CD4-positive, alpha-beta T cell treated with Interleukin-2 at 100 ng/mL for 4 hours (primary cell): Measurements from ENCODE around the gene SLC9B2.
A peak's percentile ranks its signal among the peaks of the same experiment; 100 is the strongest.

Source experiments
- DNase-seq: peaks from one replicate; pipeline ENCODE4 v3.0.0-alpha.2; 2020; ENCODE audit warnings: low spot score

The SLC9B2 gene, protein sequence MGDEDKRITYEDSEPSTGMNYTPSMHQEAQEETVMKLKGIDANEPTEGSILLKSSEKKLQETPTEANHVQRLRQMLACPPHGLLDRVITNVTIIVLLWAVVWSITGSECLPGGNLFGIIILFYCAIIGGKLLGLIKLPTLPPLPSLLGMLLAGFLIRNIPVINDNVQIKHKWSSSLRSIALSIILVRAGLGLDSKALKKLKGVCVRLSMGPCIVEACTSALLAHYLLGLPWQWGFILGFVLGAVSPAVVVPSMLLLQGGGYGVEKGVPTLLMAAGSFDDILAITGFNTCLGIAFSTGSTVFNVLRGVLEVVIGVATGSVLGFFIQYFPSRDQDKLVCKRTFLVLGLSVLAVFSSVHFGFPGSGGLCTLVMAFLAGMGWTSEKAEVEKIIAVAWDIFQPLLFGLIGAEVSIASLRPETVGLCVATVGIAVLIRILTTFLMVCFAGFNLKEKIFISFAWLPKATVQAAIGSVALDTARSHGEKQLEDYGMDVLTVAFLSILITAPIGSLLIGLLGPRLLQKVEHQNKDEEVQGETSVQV

DNA sequence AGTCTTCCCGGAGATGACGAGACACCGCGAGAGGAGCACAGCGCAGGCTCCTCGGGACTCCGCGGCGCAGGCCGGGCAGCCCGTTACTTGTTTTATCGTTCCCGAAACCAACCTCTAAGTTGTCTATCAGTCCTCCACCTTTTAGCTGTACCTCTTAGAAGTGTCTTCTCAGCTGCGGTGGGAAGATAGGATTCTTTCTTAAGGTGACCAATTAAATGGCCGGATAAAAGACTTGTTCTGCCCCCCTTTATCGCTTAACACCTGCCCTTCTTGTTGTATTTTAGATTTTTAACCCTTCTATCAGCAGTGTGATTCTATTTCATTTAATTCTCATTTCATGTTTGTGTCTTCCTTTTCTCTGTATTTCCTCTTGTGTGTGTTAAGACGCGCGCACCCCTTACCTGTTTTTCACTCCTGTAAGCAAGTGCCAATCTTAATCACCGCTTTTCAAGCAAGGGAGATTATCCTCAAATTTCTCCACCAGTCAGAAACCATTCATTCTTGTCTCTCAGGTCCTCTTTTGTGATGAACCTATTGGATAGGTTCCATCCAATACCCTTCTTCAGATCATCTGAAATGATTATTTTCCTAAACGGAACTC, at the start of gene SLC9B2:
SLC9B2 (minus strand) TSS at position 15 of the 601 bp plus-strand sequence. CDS start 9,211 bp downstream, outside the sequence.
- peak; percentile 51 for DNase-seq

DNA sequence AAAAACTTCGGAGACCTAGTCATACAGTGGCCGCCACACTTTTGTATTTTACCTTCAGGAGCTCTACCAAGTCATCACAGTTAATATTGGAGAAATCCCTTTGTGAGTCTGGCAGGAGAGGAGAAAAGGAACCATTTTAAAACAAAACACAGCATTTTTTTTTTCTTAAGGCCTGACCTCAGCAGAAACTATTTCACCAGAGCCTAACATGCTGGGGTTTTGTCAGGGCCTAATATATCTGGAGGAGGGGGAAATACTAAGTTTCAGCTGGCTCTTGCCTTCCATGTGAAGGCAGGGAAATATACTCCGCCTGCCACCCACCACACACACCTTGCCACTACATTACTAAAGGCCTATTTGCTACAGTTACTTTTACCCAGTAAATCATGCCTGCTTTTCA, 49.6 kb upstream of the SLC9B2 start:
- no peak for DNase-seq

DNA sequence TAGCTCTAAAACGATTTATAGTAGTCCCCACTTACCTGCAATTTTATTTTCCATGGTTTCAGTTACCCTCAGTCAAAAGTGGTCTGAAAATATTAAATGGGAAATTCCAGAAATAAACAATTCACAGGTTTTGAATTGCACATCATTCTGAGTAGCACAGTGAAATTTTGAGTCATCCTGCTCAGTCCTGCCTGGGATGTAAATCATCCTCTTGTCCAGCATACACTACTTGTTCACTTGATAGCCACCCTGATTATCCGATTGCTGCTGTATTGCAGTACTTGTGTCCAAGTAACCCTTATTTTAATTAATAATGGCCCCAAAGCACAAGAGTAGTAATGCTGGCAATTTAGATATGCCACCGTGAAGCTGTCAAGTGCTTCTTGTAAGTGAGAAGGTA, 46.6 kb upstream of the SLC9B2 start:
- no peak for DNase-seq

DNA sequence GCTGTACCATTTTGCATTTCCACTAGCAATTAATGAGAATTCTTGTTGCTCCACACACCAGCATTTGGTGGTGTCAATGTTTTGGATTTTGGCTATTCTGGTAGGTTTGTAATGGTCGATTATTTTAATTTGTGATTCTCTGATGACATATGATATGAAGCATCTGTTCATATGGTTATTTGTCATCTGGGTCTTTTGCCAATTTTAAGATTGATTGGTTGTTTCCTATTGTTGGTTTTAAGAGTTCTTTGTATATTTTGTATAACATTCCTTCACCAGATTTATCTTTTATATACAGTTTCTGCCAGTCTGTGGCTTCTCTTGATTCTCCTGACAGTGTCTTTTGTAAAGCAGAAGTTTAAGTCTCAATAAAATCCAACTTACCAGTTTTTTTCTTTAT, 41.6 kb upstream of the SLC9B2 start:
- no peak for DNase-seq

DNA sequence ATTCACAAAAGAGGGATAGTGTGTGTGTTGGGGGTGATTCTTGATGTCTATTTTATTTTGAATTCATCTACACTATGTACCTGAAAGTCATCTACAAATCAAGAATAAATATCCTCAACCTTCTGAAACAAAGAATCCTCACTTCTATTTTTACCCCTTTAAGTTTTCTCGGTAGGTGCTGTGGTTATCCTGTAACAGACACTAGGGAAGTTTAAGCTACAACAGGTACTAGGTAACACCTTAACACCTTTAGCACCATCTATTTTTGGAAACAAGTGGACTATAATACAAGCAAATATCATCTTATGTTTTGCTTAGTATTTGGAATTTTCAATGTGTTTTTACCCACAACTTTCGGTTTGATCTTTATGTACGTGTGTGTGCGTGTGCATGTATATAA, 35.0 kb upstream of the SLC9B2 start:
- no peak for DNase-seq

DNA sequence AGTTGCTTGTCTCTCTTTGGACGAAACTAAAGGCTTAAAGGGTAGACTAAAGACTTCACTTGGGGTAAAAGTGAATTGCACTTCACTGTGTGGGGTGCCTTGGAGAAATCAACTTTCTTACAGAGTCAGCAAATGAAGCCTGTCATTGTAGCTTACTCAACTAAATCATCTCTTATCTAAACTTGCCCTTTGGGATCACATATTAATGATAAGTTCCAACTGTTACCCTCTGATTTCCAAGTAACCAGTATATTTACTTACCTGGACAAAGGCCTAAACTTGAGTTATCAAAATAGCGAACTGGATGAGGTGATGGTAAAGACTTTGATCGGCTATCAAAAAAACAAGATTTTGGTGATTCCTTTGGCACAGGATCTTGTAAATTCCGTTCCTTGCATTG, 32.0 kb upstream of the SLC9B2 start:
- no peak for DNase-seq

DNA sequence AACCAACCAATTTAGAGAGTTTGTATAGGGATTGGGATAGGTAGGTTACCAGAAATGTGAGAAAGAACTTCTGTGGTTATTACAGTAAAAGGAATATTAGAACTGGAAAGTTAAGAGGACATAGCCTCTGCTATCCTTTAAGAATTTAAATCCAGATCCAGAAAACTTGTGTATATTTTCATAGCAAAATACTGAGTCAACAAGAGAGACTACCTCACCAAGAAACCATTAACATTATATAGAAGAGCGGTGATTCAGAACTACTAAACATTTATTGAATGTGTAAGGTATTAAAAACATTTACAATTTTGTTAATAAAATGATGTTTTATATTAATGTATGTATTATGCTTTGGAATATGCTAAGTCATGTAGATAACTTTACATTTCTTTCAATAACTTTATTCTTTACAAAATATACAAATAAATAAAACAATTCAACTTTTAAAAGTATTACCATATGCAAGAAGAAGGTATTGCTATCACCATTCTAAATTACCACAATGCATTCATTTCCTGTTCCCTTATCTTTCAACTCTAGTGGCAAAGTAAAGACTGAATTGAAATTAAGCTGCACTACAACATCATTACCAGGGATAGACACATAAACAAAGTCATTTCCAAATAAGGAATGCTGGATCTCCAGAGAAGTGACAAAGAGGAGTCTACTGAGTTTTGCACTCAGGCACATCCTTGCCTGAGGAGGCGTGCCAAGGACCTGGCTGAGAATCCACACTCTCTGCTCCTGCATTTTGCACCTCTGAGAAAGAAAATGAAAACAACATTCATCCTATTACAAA, 29.2 kb upstream of the SLC9B2 start:
- no peak for DNase-seq

DNA sequence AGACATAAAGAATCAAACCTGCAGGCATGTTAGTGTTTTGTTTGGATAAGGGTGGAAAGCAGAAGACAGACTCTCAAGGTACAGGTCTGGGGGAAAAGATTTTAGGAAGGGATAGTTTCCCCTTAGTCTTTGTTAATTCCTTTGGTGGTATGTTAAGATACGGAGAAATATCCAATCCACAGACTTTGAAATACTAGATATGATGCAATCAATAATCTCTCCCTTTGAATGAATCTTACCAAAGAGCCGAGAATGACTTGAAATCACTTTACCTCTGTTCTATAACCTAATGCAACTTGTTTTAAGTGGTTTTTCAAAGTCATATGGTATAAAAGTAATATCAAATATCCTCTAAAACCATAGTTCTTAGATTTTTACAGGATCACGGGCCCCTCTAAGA, 28.3 kb upstream of the SLC9B2 start:
- no peak for DNase-seq

DNA sequence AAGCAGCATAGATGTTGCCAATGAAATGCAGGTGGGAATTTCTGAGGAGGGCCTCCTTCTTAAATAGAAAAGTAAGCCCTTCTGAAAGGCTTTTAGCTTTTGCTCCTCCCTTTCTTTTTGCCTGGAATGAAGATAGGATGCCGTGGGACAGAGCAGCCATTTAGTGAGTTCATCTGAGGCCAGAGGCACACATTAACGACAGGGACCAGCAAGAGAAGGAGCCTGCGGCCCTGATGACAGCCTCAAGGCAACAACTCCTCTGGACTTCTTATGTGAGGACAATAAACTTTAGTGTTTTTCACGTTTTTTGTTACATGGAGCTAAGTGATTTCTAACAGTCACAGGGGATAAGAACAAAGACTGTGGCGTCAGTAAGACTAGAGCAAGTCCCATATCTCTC, 24.1 kb upstream of the SLC9B2 start:
- DNase-seq, result no peak

DNA sequence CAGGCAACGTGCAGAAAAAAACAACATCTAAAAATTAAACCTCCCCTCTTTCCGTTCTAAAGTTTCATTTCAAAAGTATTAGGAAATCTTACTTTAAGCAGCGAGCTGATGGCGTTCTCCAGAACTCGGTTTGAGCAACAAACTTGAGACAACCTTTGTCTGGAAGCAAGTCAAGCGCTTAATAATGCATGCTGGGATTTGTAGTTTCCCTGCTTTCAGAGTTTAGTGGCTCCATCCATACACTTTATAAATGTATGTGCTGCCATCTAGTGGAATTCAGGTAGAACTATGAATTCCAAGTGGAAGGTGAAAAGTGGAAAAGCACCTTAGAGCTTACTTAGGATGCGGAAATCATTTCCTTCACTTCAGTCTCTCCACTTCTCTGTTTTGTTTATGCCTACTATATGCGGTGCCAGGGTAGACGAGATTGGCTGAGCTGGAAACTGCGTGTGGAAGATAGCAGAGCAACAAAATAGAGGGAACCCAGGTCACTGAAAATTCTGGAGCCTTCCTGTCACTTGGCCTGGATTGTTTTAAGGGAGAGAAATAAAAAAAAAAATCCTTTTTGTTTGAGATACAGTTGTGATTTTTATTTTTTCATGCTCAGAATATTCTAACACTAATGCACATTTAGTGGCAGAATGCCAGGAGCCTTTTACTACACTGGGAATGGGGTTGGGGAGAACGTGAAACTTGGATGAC, 23.3 kb upstream of the SLC9B2 start, which contains the start of gene BDH2:
BDH2 (minus strand) TSS at position 144 of the 702 bp plus-strand sequence. CDS start 3,580 bp downstream, outside the sequence.
- DNase-seq, result peak; percentile 88

DNA sequence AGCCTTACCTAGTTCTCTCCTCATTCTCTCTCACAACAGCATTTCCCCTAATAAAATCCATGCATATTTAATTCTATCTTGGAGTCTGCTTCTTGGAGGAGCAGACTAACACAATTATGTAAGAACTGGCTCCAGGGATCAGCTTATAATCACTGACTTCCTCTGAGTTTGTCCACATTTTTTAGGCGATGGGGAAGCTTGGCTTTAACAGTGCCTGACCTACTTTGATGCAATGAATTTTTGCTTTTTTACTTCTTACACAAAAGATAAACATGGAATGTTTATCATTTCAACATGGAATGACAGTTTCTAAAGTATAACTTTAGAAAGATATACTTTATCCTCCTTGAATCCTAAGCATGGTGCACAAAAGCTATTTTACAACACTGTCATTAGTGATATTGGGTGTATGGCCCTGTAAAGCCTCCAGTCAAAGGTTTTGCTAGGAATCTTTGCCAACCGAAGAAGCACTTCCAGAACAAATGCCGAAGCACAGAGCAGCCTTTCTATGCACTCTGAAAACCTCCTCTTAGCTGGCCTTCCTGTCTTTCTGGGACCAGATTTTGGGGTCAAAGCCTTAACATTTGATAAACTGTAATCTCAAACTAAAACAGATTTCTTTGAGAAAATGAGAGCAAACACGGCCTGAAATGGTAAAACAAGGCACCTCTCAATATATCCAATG, 22.3 kb upstream of the SLC9B2 start:
- no peak for DNase-seq

DNA sequence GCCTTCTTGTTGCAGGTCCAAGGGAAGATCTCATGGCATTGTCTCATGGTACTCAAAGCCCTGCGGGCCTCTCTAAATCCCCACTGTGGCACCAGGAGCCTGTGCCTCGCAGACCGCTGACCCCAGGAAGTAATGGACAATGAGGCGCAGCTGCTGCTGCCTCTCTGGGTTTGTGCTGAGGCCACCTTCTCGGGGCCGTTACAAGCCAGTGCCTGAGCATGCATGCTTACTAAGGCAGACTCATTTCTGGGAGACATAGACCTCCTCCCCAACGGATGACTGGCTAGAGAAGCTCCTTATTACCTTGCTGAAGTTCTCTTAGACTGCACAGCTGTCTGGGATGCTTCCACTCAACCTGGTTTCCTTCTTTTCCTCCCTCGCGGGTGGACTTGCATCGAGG, 21.8 kb upstream of the SLC9B2 start:
- no peak for DNase-seq

DNA sequence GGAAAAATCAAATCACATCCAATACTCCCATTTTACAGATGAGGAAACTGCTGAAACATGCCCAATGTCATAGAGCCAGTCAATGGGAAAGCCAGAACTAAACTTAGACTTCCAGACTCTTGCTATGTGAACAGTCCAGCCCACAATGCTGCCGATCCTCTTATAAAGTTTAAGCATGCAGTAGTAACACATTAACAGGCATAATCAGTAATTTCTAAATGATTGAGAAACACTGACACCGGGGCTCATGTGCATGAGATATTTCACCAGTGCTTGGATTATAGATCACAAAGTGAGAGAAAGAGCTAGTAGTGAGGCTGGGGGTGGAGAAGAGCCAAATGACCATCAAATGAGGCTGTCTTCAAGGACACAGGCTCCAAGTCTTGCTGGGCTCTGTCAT, 20.6 kb upstream of the SLC9B2 start:
- no peak for DNase-seq

DNA sequence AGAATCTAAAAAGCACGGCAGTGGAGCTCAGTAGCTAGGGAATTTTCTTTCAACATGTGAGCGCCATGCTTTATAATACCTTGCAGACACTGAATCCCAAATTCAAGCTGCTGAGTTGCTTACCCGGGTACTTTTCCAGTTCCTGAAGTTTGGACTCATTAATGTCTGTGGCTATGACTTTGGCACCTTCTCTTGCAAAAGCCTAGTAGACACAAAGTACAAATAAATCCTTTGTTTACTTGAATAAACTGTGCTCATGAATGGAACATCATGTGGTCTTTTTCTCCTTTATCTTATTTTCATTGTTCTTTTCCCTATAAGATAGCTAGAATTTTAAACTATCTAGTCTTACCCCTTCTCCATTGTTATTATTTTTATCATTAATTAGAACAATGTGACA, 18.5 kb upstream of the SLC9B2 start:
- DNase-seq, result no peak

DNA sequence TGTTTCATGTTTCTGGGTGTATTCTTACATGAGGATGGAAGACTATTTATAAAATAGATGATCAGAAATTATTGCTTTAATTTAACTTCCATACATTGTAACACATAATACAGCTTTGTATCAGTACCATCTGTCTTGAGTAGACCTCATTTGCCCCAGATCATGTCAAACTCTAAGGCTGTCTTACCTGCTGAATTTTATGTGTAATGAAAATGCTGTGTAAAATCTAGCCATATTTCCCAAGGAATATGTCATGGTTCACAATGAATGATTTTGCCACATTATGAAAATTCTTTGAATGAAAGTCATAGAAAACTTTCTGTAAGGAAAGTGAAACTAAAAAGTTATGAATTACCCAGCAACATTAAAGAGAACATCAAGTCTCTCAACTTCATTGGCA, 15.7 kb upstream of the SLC9B2 start:
- no peak for DNase-seq

DNA sequence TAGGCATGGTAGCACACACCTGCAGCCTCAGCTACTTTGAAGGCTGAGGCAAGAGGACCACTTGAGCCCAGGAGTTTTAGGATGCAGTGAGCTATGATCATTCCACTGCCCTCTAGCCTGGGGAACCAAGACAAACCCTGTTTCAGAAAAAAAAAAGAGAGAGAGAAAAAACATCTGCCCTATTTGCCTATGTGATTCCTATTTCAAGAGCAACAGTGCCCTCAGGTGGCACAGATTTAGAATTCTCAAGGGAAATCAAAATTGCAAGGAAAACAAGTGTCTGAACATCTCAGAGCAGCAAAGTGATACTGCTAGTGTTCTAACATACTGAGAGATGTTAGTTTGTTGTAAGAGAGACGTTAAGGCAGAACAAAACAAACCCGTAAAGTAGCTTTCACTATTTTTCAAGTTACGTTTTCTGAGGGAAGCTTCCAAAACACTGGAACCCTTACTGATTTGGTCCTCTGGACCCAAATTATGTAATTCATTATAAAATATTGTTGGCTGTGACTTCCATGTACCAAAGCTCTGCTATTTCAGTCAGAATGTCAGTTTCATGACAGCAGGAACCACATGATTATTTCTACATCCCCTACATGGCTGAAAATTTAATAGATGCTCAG, 15.2 kb upstream of the SLC9B2 start:
- peak; percentile 72 for DNase-seq

DNA sequence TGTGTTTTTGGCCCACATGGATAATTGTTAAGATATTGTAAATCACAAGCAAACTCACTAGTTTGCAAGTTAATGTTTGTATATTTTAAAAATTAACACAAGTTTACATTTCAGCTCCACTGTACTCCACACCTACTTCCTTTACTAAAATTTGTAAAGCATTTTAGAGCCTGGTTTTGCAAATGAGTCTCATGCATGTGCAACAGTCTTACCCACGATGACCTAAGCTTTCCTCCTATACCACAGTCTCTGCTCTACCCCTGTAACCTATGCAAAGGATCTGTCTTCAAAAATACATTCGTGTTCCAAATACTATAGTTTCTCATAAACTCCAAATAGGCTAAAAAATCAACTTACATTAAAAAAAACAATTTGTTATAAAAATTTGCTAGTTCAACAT, 12.9 kb upstream of the SLC9B2 start:
- DNase-seq, result no peak

DNA sequence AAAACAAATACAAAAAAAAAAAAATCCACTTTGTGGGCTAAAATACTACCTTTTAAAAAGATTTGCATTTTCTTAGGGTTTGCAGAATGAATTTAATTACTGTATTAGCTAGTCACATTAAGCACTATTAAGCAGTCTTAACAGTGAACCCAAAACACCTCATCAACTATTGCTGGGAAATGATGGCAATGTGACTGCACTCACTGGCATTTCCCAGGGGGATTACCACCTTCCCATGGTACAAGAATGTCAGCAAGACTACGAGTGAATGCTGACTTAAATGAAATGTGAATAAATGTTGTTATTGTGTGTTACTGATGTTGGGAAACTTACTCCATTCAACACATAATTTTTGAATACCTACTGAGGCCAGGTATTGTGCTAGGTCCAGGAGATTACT, 10.0 kb upstream of the SLC9B2 start:
- no peak for DNase-seq

DNA sequence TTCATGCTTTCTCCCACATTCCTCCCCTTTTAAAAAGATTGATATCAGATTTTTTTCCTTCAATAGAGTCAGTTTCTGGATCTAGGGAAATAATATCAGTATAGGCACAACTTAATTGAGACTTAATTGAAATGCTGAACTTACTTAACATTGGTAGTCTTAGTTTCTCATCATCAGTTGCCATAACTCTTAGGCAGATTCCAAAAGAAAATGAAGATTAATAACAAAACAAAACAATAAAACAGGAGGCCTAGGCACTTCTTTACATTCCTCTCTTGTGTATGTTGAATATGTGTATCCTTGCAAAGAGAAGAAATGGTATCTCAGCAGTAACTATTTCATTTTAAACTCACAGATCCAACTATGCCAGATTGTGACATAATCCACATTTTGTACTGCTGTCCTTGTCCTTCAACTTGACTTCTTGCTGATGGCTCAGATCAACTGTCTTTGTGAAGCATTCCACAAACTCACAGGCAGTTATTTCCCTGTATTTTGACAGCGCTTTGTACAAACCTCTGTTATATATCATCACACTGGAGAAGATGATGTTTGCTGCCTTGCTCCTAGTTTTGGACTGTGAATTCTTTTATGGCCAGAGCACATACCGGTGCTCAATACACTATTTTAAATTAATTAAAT, 9.1 kb upstream of the SLC9B2 start:
- no peak for DNase-seq

DNA sequence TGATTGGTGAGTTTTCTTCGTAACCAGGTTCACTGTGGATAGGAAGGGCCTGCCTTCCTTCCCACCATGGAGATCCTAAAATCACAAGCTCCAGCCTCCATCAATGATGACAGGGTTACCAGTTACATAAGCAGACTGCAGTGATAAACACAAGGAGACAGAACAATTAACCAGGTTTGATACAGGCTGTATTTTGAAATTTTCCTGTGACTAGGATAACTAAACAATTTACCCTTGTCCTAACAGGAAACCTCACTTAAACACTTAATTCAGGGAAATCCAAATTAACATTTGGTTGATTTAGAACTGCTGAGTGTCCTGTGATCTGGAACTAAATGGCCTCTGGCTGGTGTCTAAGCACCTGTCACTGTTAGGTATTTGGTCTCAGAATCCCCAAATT, 3.1 kb upstream of the SLC9B2 start:
- no peak for DNase-seq
